ENCODE data around the gene CBY1.

CBY1 gene

GRCh38 chr22:38699784-38700183 lies 43.3 kb downstream of the CBY1 start:
- no peak for TF ChIP-seq CTCF (IDR thresholded peaks at IDR 0.05; ENCODE audit: low read depth, low read length, missing control alignments)
- peak overlapping the region; percentile 82 for H3K4me3 ChIP-seq (replicated peaks; ENCODE audit: low read depth, low read length)
- no peak for DNase-seq (ENCODE audit: extremely low read depth, low read depth)

- no peak for DNase-seq (ENCODE audit: extremely low read depth, low read depth)
- TF ChIP-seq CTCF (IDR thresholded peaks at IDR 0.05; ENCODE audit: low read depth, low read length, missing control alignments): no peak
These were observed 43.9 kb downstream of the CBY1 start for GRCh38 chr22:38700270-38700788.

GRCh38 chr22:38700789-38701628 lies 44.6 kb downstream of the CBY1 start, which contains the start of gene JOSD1:
Gene JOSD1 (minus strand): TSS chr22:38700943. CDS start chr22:38699987, 956 bp downstream.
- no peak for TF ChIP-seq CTCF (IDR thresholded peaks at IDR 0.05; ENCODE audit: low read depth, low read length, missing control alignments)
- DNase-seq (ENCODE audit: extremely low read depth, low read depth): peak; percentile 59
- H3K4me3 ChIP-seq (replicated peaks; ENCODE audit: low read depth, low read length): peak within 1 kb of the TSS; percentile 82

More at GRCh38 chr22:38700270-38700788, 43.9 kb downstream of the CBY1 start:
- peak overlapping the region; percentile 82 for H3K4me3 ChIP-seq (replicated peaks; ENCODE audit: low read depth, low read length)

GRCh38 chr22:38704654-38705234 lies 48.3 kb downstream of the CBY1 start:
- no peak for DNase-seq (ENCODE audit: extremely low read depth, low read depth)
- TF ChIP-seq CTCF (IDR thresholded peaks at IDR 0.05; ENCODE audit: low read depth, low read length, missing control alignments): no peak
- H3K4me3 ChIP-seq (replicated peaks; ENCODE audit: low read depth, low read length): peak overlapping the region; percentile 33

GRCh38 chr22:38705235-38706100 lies 49.0 kb downstream of the CBY1 start, which contains the start of gene GTPBP1:
Gene GTPBP1 (plus strand): TSS chr22:38705944. CDS start chr22:38705956, 12 bp downstream.
- H3K4me3 ChIP-seq (replicated peaks; ENCODE audit: low read depth, low read length): peak within 1 kb of the TSS; percentile 61
- DNase-seq (ENCODE audit: extremely low read depth, low read depth): peak; percentile 100
- TF ChIP-seq CTCF (IDR thresholded peaks at IDR 0.05; ENCODE audit: low read depth, low read length, missing control alignments): no peak

Measured in HFF-Myc (cell line).